Nephron (organoid): Measurements from ENCODE around the gene EHBP1.

Source experiments
- H3K27ac Mint-ChIP-seq, 3 experiments: 2 replicates each; pipeline ENCODE4 v1.8.0; 2020; ENCODE audit warnings: mixed read lengths in 3 of 3, mild to moderate bottlenecking in 2 of 3, moderate library complexity in 1 of 3
- H3K27me3 Mint-ChIP-seq: 2 replicates; pipeline ENCODE4 v1.8.0; 2021; ENCODE audit warnings: low read depth, mild to moderate bottlenecking, moderate library complexity, mixed read lengths
- H3K36me3 Mint-ChIP-seq: 2 replicates; pipeline ENCODE4 v1.8.0; 2020; ENCODE audit warnings: low read depth, mixed read lengths
- H3K4me1 Mint-ChIP-seq: 2 replicates; pipeline ENCODE4 v1.8.0; 2020; ENCODE audit warnings: mixed read lengths
- H3K4me3 Mint-ChIP-seq, 3 experiments: 2 replicates each; pipeline ENCODE4 v1.8.0; 2020; ENCODE audit warnings: mild to moderate bottlenecking in 3 of 3, mixed read lengths in 3 of 3, moderate library complexity in 2 of 3
- H3K9me3 Mint-ChIP-seq: 2 replicates; pipeline ENCODE4 v1.8.0; 2020; ENCODE audit warnings: mixed read lengths
- CTCF ChIP-seq, 3 experiments: fragments of 200-600 bp; sonication (generic); IDR thresholded peaks; one replicate each; pipeline ENCODE4 v1.5.0; 2021; ENCODE audit warnings: antibody characterized with exemption in 3 of 3; ENCODE audit not compliant: unreplicated experiment in 3 of 3

Gene EHBP1

GRCh38 chr2:62824388-62824787, 118.9 kb downstream of the EHBP1 start:
- Mint-ChIP-seq H3K4me3 (peak overlapping the region in 1 of 3 experiments; percentile 74), H3K9me3 (peaks cover 3% of the 10 kb centered on the region), H3K36me3 (peaks cover 23% of the 10 kb centered on the region), H3K4me1 (peaks cover 35% of the 10 kb centered on the region), H3K27me3 (no peaks in the 10 kb centered on the region), H3K27ac (peak overlapping the region; percentile 27 to 61 (median 34))
- TF ChIP-seq CTCF (IDR thresholded peaks at IDR 0.05; ENCODE audit: unreplicated experiment in 3 of 3) = no peak

- Mint-ChIP-seq H3K27me3 (no peaks in the 10 kb centered on the region), H3K4me1 (peaks cover 35% of the 10 kb centered on the region), H3K36me3 (peaks cover 33% of the 10 kb centered on the region), H3K4me3 (peak overlapping the region in 1 of 3 experiments; percentile 56), H3K27ac (peak overlapping the region; percentile 12 to 62 (median 61)), H3K9me3 (peaks cover 10% of the 10 kb centered on the region)
- TF ChIP-seq CTCF (IDR thresholded peaks at IDR 0.05; ENCODE audit: unreplicated experiment in 3 of 3) = no peak
Observed at GRCh38 chr2:62826141-62826540, 120.6 kb downstream of the EHBP1 start.

GRCh38 chr2:62826953-62827675, 121.6 kb downstream of the EHBP1 start:
- H3K4me3 Mint-ChIP-seq = no peak overlapping the region
- H3K4me1 Mint-ChIP-seq = peaks cover 35% of the 10 kb centered on the region
- peaks cover 16% of the 10 kb centered on the region for H3K9me3 Mint-ChIP-seq
- H3K27ac Mint-ChIP-seq = peak overlapping the region in 1 of 3 experiments; percentile 22
- H3K27me3 Mint-ChIP-seq = no peaks in the 10 kb centered on the region
- no peak for TF ChIP-seq CTCF (IDR thresholded peaks at IDR 0.05; ENCODE audit: unreplicated experiment in 3 of 3)
- peaks cover 42% of the 10 kb centered on the region for H3K36me3 Mint-ChIP-seq

- peaks cover 68% of the 10 kb centered on the region for H3K36me3 Mint-ChIP-seq
- no peak overlapping the region for H3K4me3 Mint-ChIP-seq
- peaks cover 39% of the 10 kb centered on the region for H3K9me3 Mint-ChIP-seq
- H3K4me1 Mint-ChIP-seq = peaks cover 3% of the 10 kb centered on the region
- TF ChIP-seq CTCF (IDR thresholded peaks at IDR 0.05; ENCODE audit: unreplicated experiment in 3 of 3) = no peak
- no peak overlapping the region for H3K27ac Mint-ChIP-seq
- no peaks in the 10 kb centered on the region for H3K27me3 Mint-ChIP-seq
Observed at GRCh38 chr2:62831729-62832128, 126.2 kb downstream of the EHBP1 start.

- peaks cover 2% of the 10 kb centered on the region for H3K4me1 Mint-ChIP-seq
- H3K4me3 Mint-ChIP-seq = no peak overlapping the region
- no peak for TF ChIP-seq CTCF (IDR thresholded peaks at IDR 0.05; ENCODE audit: unreplicated experiment in 3 of 3)
- no peaks in the 10 kb centered on the region for H3K27me3 Mint-ChIP-seq
- no peak overlapping the region for H3K27ac Mint-ChIP-seq
- peaks cover 46% of the 10 kb centered on the region for H3K36me3 Mint-ChIP-seq
- H3K9me3 Mint-ChIP-seq = peaks cover 38% of the 10 kb centered on the region
Observed at GRCh38 chr2:62844311-62845090, 139.0 kb downstream of the EHBP1 start.
